BLaER1 treated with 17β-estradiol and CSF1 and Interleukin-3, amounts not matched to agents 10 nM and 100 nM (cell line): ENCODE results near the gene GDPD2.

ENCODE experiments used
- H3K27ac ChIP-seq, 11 experiments: shearing (Covaris generic); formaldehyde crosslinking; 2 replicates each; pipeline ENCODE4 v1.8.1; 2022
- H3K27me3 ChIP-seq, 11 experiments: shearing (Covaris generic); formaldehyde crosslinking; 2 replicates each; pipeline ENCODE4 v1.8.1; 2022
- H3K36me3 ChIP-seq, 11 experiments: shearing (Covaris generic); formaldehyde crosslinking; 2 replicates each; pipeline ENCODE4 v1.8.1; 2022
- H3K4me1 ChIP-seq, 10 experiments: shearing (Covaris generic); formaldehyde crosslinking; 2 replicates each; pipeline ENCODE4 v1.8.1; 2022
- H3K4me2 ChIP-seq, 11 experiments: shearing (Covaris generic); formaldehyde crosslinking; 2 replicates each; pipeline ENCODE4 v1.8.1; 2022
- H3K4me3 ChIP-seq, 10 experiments: shearing (Covaris generic); formaldehyde crosslinking; 2 replicates each; pipeline ENCODE4 v1.8.1; 2022
- H3K9ac ChIP-seq, 11 experiments: shearing (Covaris generic); formaldehyde crosslinking; 2 replicates each; pipeline ENCODE4 v1.8.1; 2022
- H3K9me3 ChIP-seq, 11 experiments: shearing (Covaris generic); formaldehyde crosslinking; replicated peaks in 1 of 11; 2 replicates each; pipeline ENCODE4 v1.8.1; 2022
- H4K20me1 ChIP-seq, 11 experiments: shearing (Covaris generic); formaldehyde crosslinking; 2 replicates each; pipeline ENCODE4 v1.8.1; 2022
- Cebpa-rat ChIP-seq, 11 experiments: shearing (Covaris generic); IDR thresholded peaks; 2 replicates each; pipeline ENCODE4 v1.8.1; 2022

Gene GDPD2

DNA sequence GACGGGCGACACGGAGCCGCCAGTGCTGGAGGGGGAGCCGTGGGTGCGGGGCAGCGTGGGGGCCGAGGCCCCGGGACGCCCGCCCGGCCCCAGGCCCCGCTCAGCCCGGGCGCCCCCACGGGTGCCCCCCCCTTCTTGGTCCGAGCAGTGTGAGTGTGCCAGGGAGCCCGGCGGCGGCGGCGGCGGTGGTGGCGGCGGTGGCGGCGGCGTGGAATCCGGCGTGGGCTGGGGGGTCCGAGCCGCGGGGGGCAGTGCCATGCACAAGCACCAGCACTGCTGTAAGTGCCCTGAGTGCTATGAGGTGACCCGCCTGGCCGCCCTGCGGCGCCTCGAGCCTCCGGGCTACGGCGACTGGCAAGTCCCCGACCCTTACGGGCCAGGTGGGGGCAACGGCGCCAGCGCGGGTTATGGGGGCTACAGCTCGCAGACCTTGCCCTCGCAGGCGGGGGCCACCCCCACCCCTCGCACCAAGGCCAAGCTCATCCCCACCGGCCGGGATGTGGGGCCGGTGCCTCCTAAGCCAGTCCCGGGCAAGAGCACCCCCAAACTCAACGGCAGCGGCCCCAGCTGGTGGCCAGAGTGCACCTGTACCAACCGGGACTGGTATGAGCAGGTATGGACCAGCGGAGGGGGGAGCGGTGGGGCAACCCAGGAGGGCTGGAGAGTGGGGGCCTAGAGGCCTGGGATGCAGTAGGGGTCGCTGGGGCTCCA is 22.0 kb downstream of the GDPD2 start:
- Histone ChIP-seq H4K20me1 (no peaks in the 10 kb centered on the region; a peak in 5 of 22 replicates), H3K9me3 (no peaks in the 10 kb centered on the region; a peak in 1 of 22 replicates), H3K4me2 (peak overlapping the region in 9 of 11 experiments; percentile 7 to 55 (median 35); a peak in 15 of 22 replicates), H3K27ac (no peak overlapping the region), H3K4me3 (peak overlapping the region in 2 of 10 experiments; percentile 26 to 55; a peak in 4 of 20 replicates), H3K4me1 (peaks cover 0 to 4% (median 0%) of the 10 kb centered on the region in 10 experiments; a peak in 1 of 20 replicates), H3K36me3 (no peaks in the 10 kb centered on the region), H3K27me3 (peaks cover 83 to 99% (median 96%) of the 10 kb centered on the region in 11 experiments), H3K9ac (no peak overlapping the region)
- no peak for TF ChIP-seq Cebpa-rat (IDR thresholded peaks at IDR 0.05)

DNA sequence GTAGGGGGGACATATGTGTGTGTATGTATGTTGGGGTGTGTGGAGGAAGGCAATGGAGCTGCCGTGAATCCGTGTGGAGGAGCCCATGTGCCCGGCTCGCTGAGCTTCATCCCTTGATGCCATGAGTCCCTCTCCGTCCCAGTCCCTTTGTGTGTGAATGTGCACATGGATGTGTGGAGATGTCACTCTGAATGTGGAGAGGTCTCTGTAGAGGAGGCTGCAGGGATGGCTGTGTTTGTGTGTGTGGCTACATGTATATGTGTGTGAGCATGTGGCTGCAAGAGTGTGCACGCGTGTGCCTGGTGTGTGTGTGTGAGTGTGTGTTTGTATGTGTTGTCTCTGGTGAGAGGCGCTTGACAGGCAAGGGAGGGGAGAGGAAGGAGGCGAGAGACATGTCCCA is 22.8 kb downstream of the GDPD2 start:
- Histone ChIP-seq H3K9me3 (no peaks in the 10 kb centered on the region; a peak in 1 of 22 replicates), H3K4me3 (no peak overlapping the region), H3K4me1 (peaks cover 0 to 4% (median 0%) of the 10 kb centered on the region in 10 experiments; a peak in 1 of 20 replicates), H3K9ac (no peak overlapping the region), H3K4me2 (no peak overlapping the region), H3K27ac (no peak overlapping the region), H3K27me3 (peaks cover 76 to 99% (median 96%) of the 10 kb centered on the region in 11 experiments), H4K20me1 (no peaks in the 10 kb centered on the region; a peak in 5 of 22 replicates), H3K36me3 (no peaks in the 10 kb centered on the region)
- no peak for TF ChIP-seq Cebpa-rat (IDR thresholded peaks at IDR 0.05)

DNA sequence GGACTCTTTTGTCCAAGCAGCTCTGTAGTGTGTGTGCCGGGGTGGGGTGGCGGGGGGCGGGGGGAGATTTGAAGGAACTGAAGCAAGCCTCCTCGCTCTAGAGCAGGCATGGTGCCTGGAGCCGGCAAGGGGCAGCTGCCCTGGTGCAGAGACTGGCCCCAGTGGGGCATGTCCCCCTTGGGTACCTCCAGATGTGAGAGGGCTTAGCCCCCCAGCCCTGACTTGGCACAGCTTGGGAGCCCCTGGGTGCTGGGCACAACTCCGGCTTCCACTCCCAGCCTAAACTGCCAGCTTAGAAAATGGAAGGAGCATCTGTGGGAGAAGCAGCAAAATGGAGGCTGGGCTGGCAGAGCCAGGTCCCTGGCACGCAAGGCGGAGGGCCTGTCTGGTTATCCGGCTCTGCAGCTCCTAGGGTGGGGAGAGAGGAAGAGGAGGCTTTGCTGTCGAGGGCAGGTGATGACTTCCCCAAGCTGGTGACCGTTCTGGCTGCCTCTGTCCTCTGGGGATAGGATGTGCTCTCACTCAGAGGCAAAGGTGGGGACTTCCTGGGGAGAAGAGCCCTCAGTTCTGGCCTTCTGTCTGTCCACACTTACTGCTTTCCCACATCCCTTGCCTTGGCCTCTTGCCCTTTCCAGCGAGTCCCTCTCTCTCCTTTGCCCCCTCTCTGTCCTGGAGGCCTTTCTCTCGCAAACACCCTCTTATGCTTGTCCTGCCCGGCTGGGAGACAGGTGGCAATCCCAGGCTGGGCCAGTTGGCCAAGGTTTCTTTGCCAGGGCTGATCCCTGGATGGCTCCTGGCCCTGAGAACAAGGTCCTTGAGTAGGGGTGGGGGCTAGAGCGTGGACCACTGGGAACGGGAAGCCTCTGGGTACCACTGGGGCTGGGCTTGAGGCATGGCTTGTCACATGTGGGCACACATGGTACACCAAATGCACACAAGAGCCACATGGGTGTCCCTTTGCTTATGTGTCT is 23.6 kb downstream of the GDPD2 start:
- no peak for TF ChIP-seq Cebpa-rat (IDR thresholded peaks at IDR 0.05)
- no peaks in the 10 kb centered on the region for H3K36me3 ChIP-seq
- no peak overlapping the region for H3K27ac ChIP-seq
- peaks cover 69 to 99% (median 94%) of the 10 kb centered on the region in 11 experiments for H3K27me3 ChIP-seq
- H3K4me2 ChIP-seq, result no peak overlapping the region
- H4K20me1 ChIP-seq, result no peaks in the 10 kb centered on the region; a peak in 5 of 22 replicates
- no peaks in the 10 kb centered on the region; a peak in 1 of 22 replicates for H3K9me3 ChIP-seq
- H3K4me1 ChIP-seq, result peaks cover 0 to 7% (median 0%) of the 10 kb centered on the region in 10 experiments; a peak in 5 of 20 replicates
- H3K4me3 ChIP-seq, result no peak overlapping the region
- H3K9ac ChIP-seq, result no peak overlapping the region

DNA sequence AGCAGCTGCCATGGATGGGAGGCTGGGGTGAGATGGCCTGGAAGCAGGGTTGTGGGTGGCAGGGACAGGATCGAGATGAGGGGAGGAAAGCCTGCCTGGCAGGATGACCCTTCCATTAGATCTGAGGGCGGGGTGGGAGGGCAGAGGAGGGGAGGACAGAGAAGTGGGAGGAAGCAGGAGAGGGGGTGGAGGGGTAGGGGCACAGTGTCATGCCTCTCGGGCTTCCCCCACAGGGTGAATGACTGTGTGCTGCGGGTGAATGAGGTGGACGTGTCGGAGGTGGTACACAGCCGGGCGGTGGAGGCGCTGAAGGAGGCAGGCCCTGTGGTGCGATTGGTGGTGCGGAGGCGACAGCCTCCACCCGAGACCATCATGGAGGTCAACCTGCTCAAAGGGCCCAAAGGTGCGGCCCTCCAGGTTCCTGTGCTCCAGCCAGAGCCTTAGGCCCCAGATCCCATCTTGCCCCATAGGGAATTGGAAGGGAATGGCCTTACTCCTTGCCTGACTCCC is 26.4 kb downstream of the GDPD2 start:
- no peaks in the 10 kb centered on the region; a peak in 1 of 22 replicates for H3K9me3 ChIP-seq
- TF ChIP-seq Cebpa-rat (IDR thresholded peaks at IDR 0.05), result no peak

DNA sequence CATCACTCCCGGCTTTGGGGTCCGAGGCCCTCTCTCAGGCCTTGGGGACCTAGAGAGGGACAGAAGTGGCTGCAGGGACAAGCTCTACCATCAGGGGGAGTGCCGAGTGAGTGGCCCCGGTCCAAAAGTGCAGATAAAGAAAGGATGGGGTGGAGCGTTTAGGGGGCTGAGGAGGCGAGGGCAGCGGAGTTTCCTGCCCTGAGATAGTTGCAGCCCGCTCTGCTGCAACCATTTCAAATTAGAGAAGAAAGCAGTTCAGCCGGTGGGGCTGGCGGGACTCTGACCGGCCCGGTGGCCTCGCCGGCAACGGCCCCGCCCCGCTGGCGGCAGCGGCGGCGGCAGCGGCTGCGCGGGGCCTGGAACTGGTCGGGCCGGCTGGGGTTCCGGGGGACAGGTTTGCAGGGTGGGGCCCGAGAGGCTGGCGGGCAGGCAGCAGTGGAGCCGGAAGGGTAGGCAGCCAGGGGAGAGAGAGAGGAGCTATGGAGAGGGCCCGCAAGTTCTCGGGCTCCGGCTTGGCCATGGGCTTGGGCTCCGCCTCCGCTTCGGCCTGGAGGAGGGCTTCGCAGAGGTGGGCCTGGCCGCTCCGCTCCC is 29.1 kb downstream of the GDPD2 start:
- H3K9ac ChIP-seq, result peak overlapping the region in 10 of 11 experiments; percentile 8 to 80 (median 76); a peak in 18 of 22 replicates
- peak overlapping the region in 9 of 11 experiments; percentile 30 to 75 (median 71); a peak in 18 of 22 replicates for H3K27ac ChIP-seq

More for the DNA sequence above, 26.4 kb downstream of the GDPD2 start:
- Histone ChIP-seq H3K27ac (no peak overlapping the region), H3K4me1 (peaks cover 4 to 31% (median 19%) of the 10 kb centered on the region in 10 experiments; a peak in 18 of 20 replicates), H4K20me1 (peaks cover 0 to 3% (median 0%) of the 10 kb centered on the region in 11 experiments; a peak in 5 of 22 replicates), H3K9ac (no peak overlapping the region), H3K4me2 (no peak overlapping the region), H3K4me3 (no peak overlapping the region), H3K27me3 (peaks cover 42 to 94% (median 79%) of the 10 kb centered on the region in 11 experiments), H3K36me3 (no peaks in the 10 kb centered on the region)

DNA sequence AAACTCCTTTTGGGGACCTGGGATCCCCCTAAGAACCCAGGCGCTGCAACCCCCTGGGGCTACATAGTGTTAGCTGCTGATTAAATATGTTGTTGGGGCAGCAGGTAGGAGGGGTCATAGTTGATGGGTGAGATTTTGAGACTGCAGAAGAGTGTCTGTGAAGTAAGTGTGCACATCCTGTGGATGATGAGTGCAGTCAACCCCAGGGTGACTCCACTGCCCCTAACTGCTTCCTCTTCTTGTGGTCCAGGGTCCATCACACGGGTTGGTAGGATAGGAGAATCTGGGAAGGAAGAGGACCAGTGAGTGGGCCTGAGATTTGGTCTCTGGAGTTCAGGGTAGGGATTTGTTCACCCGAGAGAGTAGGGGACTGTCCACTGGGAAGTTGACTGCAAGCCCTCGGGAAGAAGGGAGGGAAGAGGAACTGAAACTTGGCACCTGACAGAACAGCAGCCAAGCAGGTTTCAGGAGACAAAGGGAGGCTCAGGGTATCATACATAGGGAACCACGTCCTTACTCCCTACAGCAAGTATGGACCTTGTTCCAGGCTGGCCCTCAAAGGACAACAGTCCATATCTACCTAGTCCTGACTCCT is 30.0 kb downstream of the GDPD2 start:
- TF ChIP-seq Cebpa-rat (IDR thresholded peaks at IDR 0.05), result no peak
- Histone ChIP-seq H3K36me3 (peaks cover 0 to 4% (median 0%) of the 10 kb centered on the region in 11 experiments; a peak in 3 of 22 replicates), H4K20me1 (peaks cover 0 to 6% (median 0%) of the 10 kb centered on the region in 11 experiments; a peak in 4 of 22 replicates), H3K9ac (peak overlapping the region in 7 of 11 experiments; percentile 73 to 80 (median 78); a peak in 14 of 22 replicates), H3K27me3 (peaks cover 11 to 86% (median 66%) of the 10 kb centered on the region in 11 experiments), H3K4me3 (peak overlapping the region in 8 of 10 experiments; percentile 63 to 78 (median 67); a peak in 16 of 20 replicates), H3K27ac (peak overlapping the region in 9 of 11 experiments; percentile 4 to 75 (median 67); a peak in 16 of 22 replicates), H3K9me3 (no peaks in the 10 kb centered on the region), H3K4me2 (peak overlapping the region; percentile 61 to 91 (median 87)), H3K4me1 (peaks cover 8 to 45% (median 31%) of the 10 kb centered on the region in 10 experiments)

More for the DNA sequence above, 29.1 kb downstream of the GDPD2 start:
- Histone ChIP-seq H3K4me1 (peaks cover 8 to 45% (median 30%) of the 10 kb centered on the region in 10 experiments), H3K9me3 (no peaks in the 10 kb centered on the region), H3K4me3 (peak overlapping the region; percentile 53 to 78 (median 66)), H3K27me3 (peaks cover 16 to 89% (median 70%) of the 10 kb centered on the region in 11 experiments), H3K4me2 (peak overlapping the region; percentile 61 to 91 (median 87)), H4K20me1 (peaks cover 0 to 3% (median 0%) of the 10 kb centered on the region in 11 experiments; a peak in 5 of 22 replicates), H3K36me3 (no peaks in the 10 kb centered on the region)
- no peak for TF ChIP-seq Cebpa-rat (IDR thresholded peaks at IDR 0.05)

DNA sequence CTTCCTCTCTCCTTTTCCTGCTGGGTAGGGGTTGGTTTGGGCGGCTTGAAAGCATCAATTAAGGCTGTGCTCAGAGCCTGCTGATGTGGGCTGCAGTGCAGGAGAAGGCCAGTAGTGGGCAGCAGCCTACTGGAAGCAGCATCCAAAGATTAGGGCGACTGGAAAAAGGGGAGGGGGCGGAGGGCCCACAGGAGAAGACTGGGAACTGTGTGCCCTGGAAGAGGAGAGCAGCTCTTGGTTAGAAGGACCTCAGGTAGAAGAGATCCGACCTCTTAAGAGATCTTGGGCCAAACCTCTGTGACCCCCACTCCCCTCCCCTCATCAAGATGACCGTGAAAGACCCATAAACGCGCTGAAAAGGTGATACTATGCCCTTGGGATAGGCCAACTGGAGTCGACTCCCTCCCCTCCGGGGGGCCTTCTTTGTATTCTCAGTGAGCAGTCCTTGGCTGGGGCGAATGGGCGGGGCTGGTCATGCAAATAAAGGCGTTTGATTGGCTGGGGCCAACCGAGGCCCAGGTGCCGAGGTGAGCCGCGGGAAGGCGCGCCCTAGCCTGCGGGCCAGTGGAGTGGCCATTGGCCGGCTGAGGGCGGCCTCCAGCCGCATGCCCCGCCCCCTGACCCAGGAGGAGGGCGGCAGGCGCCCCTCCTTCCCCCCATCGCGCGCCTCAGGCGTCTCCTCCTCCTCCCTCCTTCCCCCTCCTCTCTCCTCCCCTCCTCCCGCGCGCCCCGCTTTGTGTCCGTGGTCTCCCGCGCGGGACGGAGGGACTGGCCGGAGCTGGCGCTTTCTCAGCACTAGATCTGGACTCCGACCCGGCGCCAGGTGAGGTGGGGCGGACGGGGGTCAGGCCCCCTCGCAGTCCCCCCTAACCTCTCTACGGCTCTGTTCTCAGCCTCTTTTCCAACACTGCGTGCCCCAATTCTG is 31.6 kb downstream of the GDPD2 start:
- no peak for TF ChIP-seq Cebpa-rat (IDR thresholded peaks at IDR 0.05)
- H3K9me3 ChIP-seq, result no peaks in the 10 kb centered on the region

More for the DNA sequence above, 31.6 kb downstream of the GDPD2 start:
- peaks cover 0 to 20% (median 6%) of the 10 kb centered on the region in 11 experiments; a peak in 11 of 22 replicates for H3K36me3 ChIP-seq
- peak overlapping the region; percentile 49 to 89 (median 84); a peak in 21 of 22 replicates for H3K9ac ChIP-seq
- H3K27ac ChIP-seq, result peak overlapping the region in 10 of 11 experiments; percentile 16 to 88 (median 86); a peak in 19 of 22 replicates
- peaks cover 18 to 86% (median 70%) of the 10 kb centered on the region in 11 experiments for H3K27me3 ChIP-seq
- H3K4me2 ChIP-seq, result peak overlapping the region; percentile 66 to 93 (median 88)
- peaks cover 8 to 45% (median 31%) of the 10 kb centered on the region in 10 experiments for H3K4me1 ChIP-seq
- H3K4me3 ChIP-seq, result peak overlapping the region; percentile 51 to 79 (median 70)
- peaks cover 0 to 13% (median 0%) of the 10 kb centered on the region in 11 experiments; a peak in 6 of 22 replicates for H4K20me1 ChIP-seq
